Neural cell (in vitro differentiated cells): ENCODE results near the gene PYHIN1. TPM values are rescaled to one million over a fixed set of nuclear protein-coding genes. Genes with fewer than 3 reads are reported as not detected.

Experiments
- H2AFZ ChIP-seq: fragments of 200-600, 300-800 bp; sonication (generic), shearing (Covaris generic); 2 replicates; pipeline ENCODE4 v1.6.0; 2014; ENCODE audit warnings: low read depth, mild to moderate bottlenecking, antibody characterized with exemption, low read length, moderate library complexity
- H3F3A ChIP-seq: fragments of 200-600 bp; shearing (Covaris generic); 2 replicates; pipeline ENCODE4 v1.6.1; 2016; ENCODE audit warnings: mild to moderate bottlenecking, moderate library complexity, mixed read lengths, antibody characterized with exemption, low read length; ENCODE audit not compliant: insufficient read depth, poor library complexity, severe bottlenecking
- H3K27ac ChIP-seq: fragments of 200-600, 300-800 bp; sonication (generic), shearing (Covaris generic); 2 replicates; pipeline ENCODE4 v1.5.1; 2014; ENCODE audit warnings: mild to moderate bottlenecking, low read length, moderate library complexity
- H3K27me3 ChIP-seq: fragments of 300-800, 200-600 bp; sonication (generic), shearing (Covaris generic); 2 replicates; pipeline ENCODE4 v1.6.0; 2014; ENCODE audit warnings: mild to moderate bottlenecking, low read depth, low read length, moderate library complexity; ENCODE audit not compliant: insufficient read depth
- H3K36me3 ChIP-seq: fragments of 300-800, 200-600 bp; sonication (generic), shearing (Covaris generic); 2 replicates; pipeline ENCODE4 v1.5.1; 2014; ENCODE audit warnings: mild to moderate bottlenecking, antibody characterized with exemption, low read length, moderate library complexity; ENCODE audit not compliant: insufficient read depth
- H3K4me2 ChIP-seq: fragments of 300-800, 200-600 bp; sonication (generic), shearing (Covaris generic); 2 replicates; pipeline ENCODE4 v1.6.0; 2014; ENCODE audit warnings: mild to moderate bottlenecking, low read length
- H3K4me3 ChIP-seq: fragments of 300-800, 200-600 bp; sonication (generic), shearing (Covaris generic); 2 replicates; pipeline ENCODE4 v1.5.1; 2014; ENCODE audit warnings: mild to moderate bottlenecking, low read length, moderate library complexity
- H3K79me2 ChIP-seq: fragments of 200-600 bp; shearing (Covaris generic); replicated peaks from 2 replicates; pipeline ENCODE4 v1.6.0; 2014; ENCODE audit warnings: mild to moderate bottlenecking, low read length, moderate library complexity; ENCODE audit not compliant: insufficient read depth
- H3K9ac ChIP-seq: fragments of 300-800, 200-600 bp; sonication (generic), shearing (Covaris generic); 2 replicates; pipeline ENCODE4 v1.6.1; 2016; ENCODE audit warnings: mild to moderate bottlenecking, low read length, mixed read lengths
- H3K9me2 ChIP-seq: fragments of 200-600 bp; shearing (Covaris generic); 2 replicates; pipeline ENCODE4 v1.6.1; 2016; ENCODE audit warnings: mild to moderate bottlenecking, low read length, mixed read lengths; ENCODE audit not compliant: insufficient read depth
- H3K9me3 ChIP-seq: fragments of 200-600, 300-800 bp; sonication (generic), shearing (Covaris generic); 2 replicates; pipeline ENCODE4 v1.6.1; 2016; ENCODE audit warnings: mild to moderate bottlenecking, mixed run types, low read length, moderate library complexity, mixed read lengths
- H4K20me1 ChIP-seq: fragments of 200-600 bp; shearing (Covaris generic); 2 replicates; pipeline ENCODE4 v1.6.1; 2016; ENCODE audit warnings: mild to moderate bottlenecking, mixed run types; ENCODE audit not compliant: insufficient read depth
- CTCF ChIP-seq: fragments of 450-650 bp; IDR thresholded peaks from 2 replicates; pipeline ENCODE4 v1.5.1; 2014; ENCODE audit warnings: antibody characterized with exemption, mild to moderate bottlenecking, moderate library complexity; ENCODE audit not compliant: poor library complexity, severe bottlenecking
- EP300 ChIP-seq: fragments of 450-650 bp; conservative IDR thresholded peaks from 2 replicates; pipeline ENCODE4 v1.6.1; 2014; ENCODE audit warnings: antibody characterized with exemption, mild to moderate bottlenecking, moderate library complexity; ENCODE audit not compliant: poor library complexity, severe bottlenecking
- EZH2 ChIP-seq: fragments of 200-600, 300-800 bp; shearing (Covaris generic), sonication (generic); IDR thresholded peaks from 2 replicates; pipeline ENCODE4 v1.6.1; 2014; ENCODE audit warnings: antibody characterized with exemption, low read length, borderline replicate concordance, mild to moderate bottlenecking; ENCODE audit not compliant: insufficient read depth, poor library complexity, severe bottlenecking
- MXI1 ChIP-seq: fragments of 450-650 bp; conservative IDR thresholded peaks from 2 replicates; pipeline ENCODE4 v1.6.1; 2014; ENCODE audit warnings: antibody characterized with exemption, mild to moderate bottlenecking; ENCODE audit not compliant: poor library complexity, severe bottlenecking
- POLR2AphosphoS5 ChIP-seq: IDR thresholded peaks from 2 replicates; pipeline ENCODE4 v1.6.1; 2012
- RAD21 ChIP-seq: fragments of 450-650 bp; conservative IDR thresholded peaks from 2 replicates; pipeline ENCODE4 v1.6.1; 2014; ENCODE audit warnings: antibody characterized with exemption, mild to moderate bottlenecking, moderate library complexity
- REST ChIP-seq: IDR thresholded peaks from 2 replicates; pipeline ENCODE4 v1.6.1; 2012; ENCODE audit warnings: borderline replicate concordance
- SMC3 ChIP-seq: fragments of 450-650 bp; conservative IDR thresholded peaks from 2 replicates; pipeline ENCODE4 v1.6.1; 2014; ENCODE audit warnings: antibody characterized with exemption, mild to moderate bottlenecking, moderate library complexity; ENCODE audit not compliant: poor library complexity
- TAF1 ChIP-seq: IDR thresholded peaks from 2 replicates; pipeline ENCODE4 v1.6.1; 2012; ENCODE audit warnings: low read depth
- polyA plus RNA-seq: library from polyadenylated mRNA; depleted of rRNA; stranded (reverse); fragments of >200 nt; gene quantifications from 2 replicates; pipeline ENCODE4 v1.2.3, GENCODE V29; 2014

The PYHIN1 gene
- polyA plus RNA-seq, 1 donor from 2014 or later: not detected

- no peaks in the 10 kb centered on the region for H3K27me3 ChIP-seq
- TF ChIP-seq EP300: no peak
- no peak for TF ChIP-seq POLR2AphosphoS5
- no peak for TF ChIP-seq EZH2
- TF ChIP-seq TAF1: no peak
- TF ChIP-seq REST: no peak
- TF ChIP-seq SMC3: no peak
- TF ChIP-seq MXI1: no peak
- no peak for TF ChIP-seq RAD21
- TF ChIP-seq CTCF: no peak
- H3K4me3 ChIP-seq: no peak overlapping the region
These were observed 37.8 kb downstream of the PYHIN1 start for GRCh38 chr1:158969166-158969565.

GRCh38 chr1:158969855-158970254 lies 38.5 kb downstream of the PYHIN1 start:
- Histone ChIP-seq H3K9me3 (no peaks in the 10 kb centered on the region), H3K27ac (no peak overlapping the region), H3K36me3 (no peaks in the 10 kb centered on the region), H3K79me2 (no peaks in the 10 kb centered on the region), H2AFZ (no peak overlapping the region), H4K20me1 (no peaks in the 10 kb centered on the region), H3K4me3 (no peak overlapping the region), H3K4me2 (no peak overlapping the region), H3K9ac (no peak overlapping the region), H3F3A (no peaks in the 10 kb centered on the region), H3K9me2 (no peaks in the 10 kb centered on the region), H3K27me3 (no peaks in the 10 kb centered on the region)
- TF ChIP-seq SMC3: no peak
- TF ChIP-seq REST: no peak
- no peak for TF ChIP-seq EZH2
- no peak for TF ChIP-seq MXI1
- no peak for TF ChIP-seq RAD21
- TF ChIP-seq TAF1: no peak
- no peak for TF ChIP-seq EP300
- TF ChIP-seq CTCF: no peak
- TF ChIP-seq POLR2AphosphoS5: no peak

More at GRCh38 chr1:158969166-158969565, 37.8 kb downstream of the PYHIN1 start:
- Histone ChIP-seq H3F3A (no peaks in the 10 kb centered on the region), H3K79me2 (no peaks in the 10 kb centered on the region), H3K4me2 (no peak overlapping the region), H3K27ac (no peak overlapping the region), H3K9ac (no peak overlapping the region), H2AFZ (no peak overlapping the region), H4K20me1 (no peaks in the 10 kb centered on the region), H3K9me2 (no peaks in the 10 kb centered on the region), H3K36me3 (no peaks in the 10 kb centered on the region), H3K9me3 (no peaks in the 10 kb centered on the region)
